GM23338 (cell line): ENCODE results near the gene ITGB3. TPM values are rescaled to one million over a fixed set of nuclear protein-coding genes. Genes with fewer than 3 reads are reported as not detected.

Experiments
- ATAC-seq: fragments of 200-7000 bp; cut with Tn5 transposase; 3 replicates; pipeline ENCODE4 v1.9.1; 2020
- DNase-seq: peaks from one replicate; pipeline ENCODE4 v3.0.0-alpha.2; 2015; ENCODE audit warnings: low spot score
- H2AFZ ChIP-seq: fragments of 200-600 bp; sonication (generic); 2 replicates; pipeline ENCODE4 v1.8.0; 2016; ENCODE audit warnings: antibody characterized with exemption, mild to moderate bottlenecking, moderate library complexity
- H3F3A ChIP-seq: fragments of 200-600 bp; sonication (generic); replicated peaks from 2 replicates; pipeline ENCODE4 v1.8.0; 2017; ENCODE audit warnings: antibody characterized with exemption, mixed run types, low read depth
- H3K27ac ChIP-seq: fragments of 200-600 bp; sonication (generic); 2 replicates; pipeline ENCODE4 v1.6.1; 2016; ENCODE audit warnings: low read depth
- H3K27me3 ChIP-seq: fragments of 200-600 bp; sonication (generic); 2 replicates; pipeline ENCODE4 v1.8.0; 2016; ENCODE audit warnings: mild to moderate bottlenecking, mixed run types, moderate library complexity; ENCODE audit not compliant: insufficient read depth
- H3K36me3 ChIP-seq: fragments of 200-600 bp; sonication (generic); 2 replicates; pipeline ENCODE4 v1.8.0; 2016; ENCODE audit warnings: mild to moderate bottlenecking; ENCODE audit not compliant: insufficient read depth
- H3K4me1 ChIP-seq: fragments of 200-600 bp; sonication (generic); 2 replicates; pipeline ENCODE4 v1.8.0; 2016; ENCODE audit warnings: mild to moderate bottlenecking, moderate library complexity; ENCODE audit not compliant: insufficient read depth
- H3K4me2 ChIP-seq: fragments of 200-600 bp; sonication (generic); 2 replicates; pipeline ENCODE4 v1.7.1; 2017; ENCODE audit warnings: mixed run types
- H3K4me3 ChIP-seq: fragments of 200-600 bp; sonication (generic); 2 replicates; pipeline ENCODE4 v1.6.1; 2016; ENCODE audit warnings: mixed run types
- H3K79me2 ChIP-seq: fragments of 200-600 bp; sonication (generic); replicated peaks from 2 replicates; pipeline ENCODE4 v1.8.0; 2017; ENCODE audit warnings: mild to moderate bottlenecking; ENCODE audit not compliant: insufficient read depth
- H3K9me2 ChIP-seq: fragments of 200-600 bp; sonication (generic); 2 replicates; pipeline ENCODE4 v1.8.0; 2017; ENCODE audit not compliant: insufficient read depth
- H4K20me1 ChIP-seq: fragments of 200-600 bp; sonication (generic); replicated peaks from 2 replicates; pipeline ENCODE4 v1.8.0; 2017; ENCODE audit warnings: mild to moderate bottlenecking; ENCODE audit not compliant: insufficient read depth
- H3K27ac Mint-ChIP-seq: 2 replicates; pipeline ENCODE4 v1.8.0; 2020; ENCODE audit warnings: inconsistent platforms, mild to moderate bottlenecking, moderate library complexity, mixed read lengths
- H3K27me3 Mint-ChIP-seq: 3 replicates; pipeline ENCODE4 v1.8.0; 2022; ENCODE audit warnings: low read depth, mild to moderate bottlenecking, moderate library complexity, mixed read lengths, inconsistent platforms; ENCODE audit not compliant: insufficient read depth, poor library complexity
- H3K36me3 Mint-ChIP-seq: 3 replicates; pipeline ENCODE4 v1.8.0; 2021; ENCODE audit warnings: low read depth, mild to moderate bottlenecking, inconsistent platforms, moderate library complexity, mixed read lengths
- H3K4me1 Mint-ChIP-seq: 3 replicates; pipeline ENCODE4 v1.8.0; 2020; ENCODE audit warnings: mild to moderate bottlenecking, inconsistent platforms, mixed read lengths
- H3K4me3 Mint-ChIP-seq: 3 replicates; pipeline ENCODE4 v1.8.0; 2021; ENCODE audit warnings: moderate library complexity, mild to moderate bottlenecking, inconsistent platforms, mixed read lengths
- H3K9me3 Mint-ChIP-seq: 3 replicates; pipeline ENCODE4 v1.8.0; 2020; ENCODE audit warnings: moderate library complexity, mild to moderate bottlenecking, inconsistent platforms, mixed read lengths
- CTCF ChIP-seq, 2 experiments: fragments of 200-600 bp in 1 of 2; sonication (generic) in 1 of 2; conservative IDR thresholded peaks; 2 replicates each; pipeline versions ENCODE4 v1.5.1 to v1.6.1; 2016 to 2017; ENCODE audit warnings: antibody characterized with exemption in 2 of 2, low read depth in 2 of 2, mild to moderate bottlenecking in 2 of 2, moderate library complexity in 1 of 2
- EZH2 ChIP-seq: fragments of 200-600 bp; sonication (generic); IDR thresholded peaks from one replicate; pipeline ENCODE4 v1.8.0; 2017; ENCODE audit warnings: antibody characterized with exemption, mild to moderate bottlenecking, low read depth; ENCODE audit not compliant: unreplicated experiment
- EZH2phosphoT487 ChIP-seq: fragments of 200-600 bp; sonication (generic); IDR thresholded peaks from one replicate; pipeline ENCODE4 v1.8.1; 2018; ENCODE audit warnings: antibody characterized with exemption; ENCODE audit not compliant: unreplicated experiment
- JUNB ChIP-seq: IDR thresholded peaks from one replicate; pipeline ENCODE4 v1.6.1; 2016; ENCODE audit warnings: antibody characterized with exemption; ENCODE audit not compliant: unreplicated experiment
- NANOG ChIP-seq: IDR thresholded peaks from 2 replicates; pipeline ENCODE4 v1.6.1; 2016; ENCODE audit warnings: antibody characterized with exemption, borderline replicate concordance
- REST ChIP-seq: IDR thresholded peaks from one replicate; pipeline ENCODE4 v1.6.1; 2018; ENCODE audit warnings: antibody characterized with exemption; ENCODE audit not compliant: unreplicated experiment
- STAT1 ChIP-seq: IDR thresholded peaks from one replicate; pipeline ENCODE4 v1.6.1; 2016; ENCODE audit warnings: antibody characterized with exemption; ENCODE audit not compliant: unreplicated experiment
- ZNF331 ChIP-seq: fragments of 250-450 bp; sonication (Bioruptor Pico); IDR thresholded peaks from 2 replicates; pipeline ENCODE4 v1.5.0; 2020; ENCODE audit warnings: low read depth, mild to moderate bottlenecking, moderate library complexity
- ZNF462 ChIP-seq: fragments of 250-450 bp; sonication (Bioruptor Pico); IDR thresholded peaks from 2 replicates; pipeline ENCODE4 v1.5.0; 2020; ENCODE audit warnings: mild to moderate bottlenecking, moderate library complexity
- polyA plus RNA-seq: library from polyadenylated mRNA; unstranded; fragments of >200 nt; fragmentation: Nextera tagmentation; extraction: Ambion mirVana; gene quantifications from 2 replicates; pipeline ENCODE4 v1.2.1, GENCODE V29; 2016
- total RNA-seq: library from RNA; depleted of rRNA; stranded (reverse); fragments of >200 nt; shearing (Covaris generic); gene quantifications from 2 replicates; pipeline ENCODE4 v1.2.3, GENCODE V29; 2014
- TF ChIP-seq, protein P1 (sequence below): IDR thresholded peaks from 2 replicates; pipeline ENCODE4 v1.6.1; 2016; ENCODE audit warnings: antibody characterized with exemption

ITGB3 gene
- total and polyA plus RNA-seq, 2 experiments from 2014 or later = 0.52 TPM; not detected in 1

- Histone ChIP-seq H3K27me3 (no peaks in the 10 kb centered on the region), H3K9me2 (no peaks in the 10 kb centered on the region), H3K4me1 (peaks cover 2% of the 10 kb centered on the region; the same call in 1 of the 2 replicates), H3K4me3 (no peak overlapping the region), H3K27ac (no peak overlapping the region), H4K20me1 (no peaks in the 10 kb centered on the region), H2AFZ (no peak overlapping the region), H3K36me3 (no peaks in the 10 kb centered on the region), H3K79me2 (no peaks in the 10 kb centered on the region), H3K4me2 (no peak overlapping the region), H3F3A (no peaks in the 10 kb centered on the region)
- no peak for DNase-seq
- ATAC-seq = no peak; the same call in 2 of the 3 replicates
- no peak for TF ChIP-seq ZNF462 (CRISPR knock-in tag)
- H3K4me3 Mint-ChIP-seq = no peak overlapping the region
- H3K27me3 Mint-ChIP-seq = peaks cover 5% of the 10 kb centered on the region
- H3K27ac Mint-ChIP-seq = no peak overlapping the region
- no peaks in the 10 kb centered on the region for H3K9me3 Mint-ChIP-seq
- H3K4me1 Mint-ChIP-seq = peaks cover 8% of the 10 kb centered on the region
- H3K36me3 Mint-ChIP-seq = no peaks in the 10 kb centered on the region
Observed at GRCh38 chr17:47210105-47210504, 43.5 kb upstream of the ITGB3 start.

DNA sequence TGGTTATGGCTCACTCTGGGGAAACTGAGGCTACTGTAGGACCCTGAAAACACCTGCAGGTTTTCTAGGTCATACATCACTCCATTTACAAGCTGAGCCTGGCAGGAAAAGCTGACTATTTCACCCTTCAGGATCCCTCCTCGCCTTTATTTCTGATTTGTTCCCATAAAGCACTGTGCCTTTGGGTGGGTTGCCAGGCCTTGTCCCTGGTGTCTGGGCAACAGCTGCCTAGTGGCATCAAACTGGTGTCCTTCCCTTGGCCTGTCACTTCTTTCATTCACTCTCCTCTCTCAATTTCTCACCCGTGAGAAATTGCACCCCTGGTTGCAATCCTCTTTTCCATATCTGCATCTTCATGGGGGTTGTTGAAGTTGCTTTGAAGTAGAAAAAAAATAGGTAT is 42.8 kb upstream of the ITGB3 start:
- H2AFZ ChIP-seq = no peak overlapping the region
- Mint-ChIP-seq H3K4me3 (no peak overlapping the region), H3K9me3 (no peaks in the 10 kb centered on the region), H3K36me3 (no peaks in the 10 kb centered on the region), H3K27me3 (peaks cover 5% of the 10 kb centered on the region), H3K4me1 (peaks cover under 1% of the 10 kb centered on the region), H3K27ac (no peak overlapping the region)
- ATAC-seq = no peak
- no peak for DNase-seq
- no peaks in the 10 kb centered on the region for H3K4me1 ChIP-seq
- no peaks in the 10 kb centered on the region for H3F3A ChIP-seq
- no peaks in the 10 kb centered on the region for H3K9me2 ChIP-seq
- H3K4me3 ChIP-seq = no peak overlapping the region
- H3K4me2 ChIP-seq = no peak overlapping the region
- H3K79me2 ChIP-seq = no peaks in the 10 kb centered on the region
- H3K36me3 ChIP-seq = no peaks in the 10 kb centered on the region
- no peaks in the 10 kb centered on the region for H4K20me1 ChIP-seq
- no peaks in the 10 kb centered on the region for H3K27me3 ChIP-seq
- no peak overlapping the region for H3K27ac ChIP-seq
- TF ChIP-seq REST (no peak), JUNB (no peak), ZNF331 (CRISPR knock-in tag) (no peak), EZH2phosphoT487 (no peak), STAT1 (no peak), NANOG (no peak), EZH2 (no peak), CTCF (conservative IDR thresholded peaks at IDR 0.05; ENCODE audit: low read depth in 2 of 2) (no peak)
- TF ChIP-seq, protein P1, sequence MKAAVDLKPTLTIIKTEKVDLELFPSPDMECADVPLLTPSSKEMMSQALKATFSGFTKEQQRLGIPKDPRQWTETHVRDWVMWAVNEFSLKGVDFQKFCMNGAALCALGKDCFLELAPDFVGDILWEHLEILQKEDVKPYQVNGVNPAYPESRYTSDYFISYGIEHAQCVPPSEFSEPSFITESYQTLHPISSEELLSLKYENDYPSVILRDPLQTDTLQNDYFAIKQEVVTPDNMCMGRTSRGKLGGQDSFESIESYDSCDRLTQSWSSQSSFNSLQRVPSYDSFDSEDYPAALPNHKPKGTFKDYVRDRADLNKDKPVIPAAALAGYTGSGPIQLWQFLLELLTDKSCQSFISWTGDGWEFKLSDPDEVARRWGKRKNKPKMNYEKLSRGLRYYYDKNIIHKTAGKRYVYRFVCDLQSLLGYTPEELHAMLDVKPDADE = no peak
